HK-2 (cell line): Measurements from ENCODE around the gene MIA3.
"Not testable (repeated sequence)": the region's sequence is repeated elsewhere in the genome, so short reads cannot be mapped to it uniquely, and the experiment has no call there.

Experiments used
- DNase-seq: peaks from one replicate; pipeline ENCODE4 v3.0.0-alpha.2; 2018; ENCODE audit not compliant: unreplicated experiment

MIA3 gene

DNA sequence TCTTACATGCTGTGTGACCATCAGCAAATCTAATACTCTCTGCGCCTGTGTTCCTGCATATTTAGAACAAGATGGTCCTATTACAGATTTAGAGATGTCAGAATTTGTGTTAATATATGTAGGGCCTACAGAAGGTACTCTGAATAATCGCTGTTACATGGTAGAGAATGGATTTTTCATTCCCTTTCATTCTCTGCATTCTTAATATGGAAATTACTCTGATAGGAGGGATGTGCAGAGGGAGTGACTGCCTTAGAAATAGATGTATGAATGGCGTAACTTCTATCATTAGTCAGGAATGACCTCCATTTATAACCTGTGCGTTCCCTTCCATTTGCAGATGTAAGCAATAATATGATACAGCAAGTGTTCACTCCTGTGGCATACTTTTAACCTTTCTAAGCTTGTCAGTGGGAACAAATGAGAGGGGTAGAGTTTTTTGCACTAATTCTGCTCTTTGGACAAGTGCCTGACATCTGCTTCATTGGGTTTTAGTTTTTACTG lies 45.6 kb downstream of the MIA3 start:
- no peak for DNase-seq

DNA sequence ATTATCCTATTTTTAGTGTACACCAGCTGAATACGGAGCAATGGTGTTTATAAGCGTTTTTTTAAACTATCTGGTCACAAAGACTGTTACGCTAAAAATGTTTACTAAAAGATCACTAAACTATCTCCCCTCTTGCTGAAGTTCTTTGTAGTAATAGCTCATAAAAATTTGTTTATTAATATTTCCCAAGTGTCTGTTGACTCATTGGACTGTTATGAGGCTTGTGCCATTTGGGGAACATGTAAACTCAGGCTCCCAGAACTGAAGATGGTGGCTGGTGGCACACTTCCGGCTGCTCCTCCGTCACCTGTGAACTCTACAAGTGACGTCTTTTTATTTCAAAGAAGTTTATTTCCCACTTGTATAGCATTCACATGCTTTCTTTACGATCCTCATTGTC lies 48.1 kb downstream of the MIA3 start:
- DNase-seq = no peak

DNA sequence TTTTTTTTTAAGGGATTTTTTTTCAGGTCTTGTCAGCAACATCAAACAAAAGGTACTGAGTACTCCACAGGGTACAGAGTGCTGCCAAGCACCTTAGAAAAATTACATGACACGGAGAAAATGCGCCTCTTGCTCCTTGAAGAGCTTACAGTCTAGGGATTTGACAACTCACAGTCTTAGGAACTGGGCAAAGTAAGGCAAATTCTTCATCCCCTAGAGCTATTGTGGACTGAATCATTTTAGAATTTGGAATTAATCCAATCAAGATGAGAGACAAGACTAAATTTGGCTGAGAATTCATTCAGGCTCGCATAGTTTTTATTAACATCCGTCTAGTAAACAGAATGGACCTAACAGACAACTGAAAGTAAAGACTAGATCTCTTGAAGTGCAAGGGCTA lies 50.3 kb downstream of the MIA3 start:
- DNase-seq = not testable (repeated sequence)

DNA sequence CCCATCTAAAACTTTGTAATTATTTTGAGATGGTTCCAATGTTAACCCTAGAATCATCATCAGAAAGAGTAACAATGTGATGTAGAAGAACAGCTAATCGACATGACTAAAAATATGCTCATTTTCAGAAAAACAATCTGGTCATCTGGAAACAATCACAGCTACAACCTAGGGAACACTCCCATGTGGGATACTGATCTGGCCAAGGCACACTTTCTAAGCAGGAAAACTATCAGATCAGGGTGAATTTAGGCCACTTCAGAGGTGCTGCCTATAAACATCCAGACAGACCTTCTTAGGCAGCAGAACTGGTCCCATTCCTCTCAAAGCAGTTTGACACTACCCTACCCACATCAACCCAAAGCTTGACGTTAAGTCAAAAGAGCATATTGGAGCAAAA lies 51.2 kb downstream of the MIA3 start:
- DNase-seq = not testable (repeated sequence)

DNA sequence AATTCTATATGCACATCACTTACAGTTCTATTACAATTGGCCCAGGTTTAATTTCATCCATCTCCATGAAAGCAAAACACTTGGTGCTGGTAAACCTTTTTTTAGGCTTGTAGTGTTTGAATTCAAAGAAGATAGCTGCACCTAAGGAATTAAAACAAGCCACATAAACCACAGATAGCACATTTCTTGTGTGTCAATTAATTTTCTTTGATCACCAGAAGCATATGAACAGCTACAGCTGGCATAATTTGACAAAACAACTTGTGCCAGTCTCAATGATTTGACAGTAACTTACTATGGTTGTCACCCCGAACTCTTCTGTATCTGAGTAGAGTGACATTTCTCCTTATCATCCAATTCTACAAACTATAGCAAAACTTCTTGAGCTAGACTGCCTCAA lies 52.2 kb downstream of the MIA3 start:
- no peak for DNase-seq

DNA sequence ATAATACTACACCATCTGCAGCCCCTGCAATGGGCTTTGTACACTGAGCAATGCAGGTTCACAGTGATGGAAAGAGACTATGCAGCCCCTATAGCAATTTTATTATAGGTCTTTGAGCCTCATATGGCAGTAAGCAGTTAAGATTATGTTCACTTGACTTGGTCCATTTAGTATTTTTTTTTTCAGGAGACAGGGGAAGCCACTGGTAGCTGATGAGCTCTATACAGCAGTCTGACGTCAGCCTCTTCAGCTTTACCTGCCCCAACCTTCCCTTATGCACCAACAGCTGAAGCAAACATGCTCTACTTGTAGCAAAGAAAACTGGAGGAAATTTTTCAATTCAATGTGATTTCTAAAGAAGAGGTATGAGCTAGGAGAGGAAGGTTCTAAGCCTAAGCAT lies 62.2 kb downstream of the MIA3 start:
- DNase-seq = no peak

DNA sequence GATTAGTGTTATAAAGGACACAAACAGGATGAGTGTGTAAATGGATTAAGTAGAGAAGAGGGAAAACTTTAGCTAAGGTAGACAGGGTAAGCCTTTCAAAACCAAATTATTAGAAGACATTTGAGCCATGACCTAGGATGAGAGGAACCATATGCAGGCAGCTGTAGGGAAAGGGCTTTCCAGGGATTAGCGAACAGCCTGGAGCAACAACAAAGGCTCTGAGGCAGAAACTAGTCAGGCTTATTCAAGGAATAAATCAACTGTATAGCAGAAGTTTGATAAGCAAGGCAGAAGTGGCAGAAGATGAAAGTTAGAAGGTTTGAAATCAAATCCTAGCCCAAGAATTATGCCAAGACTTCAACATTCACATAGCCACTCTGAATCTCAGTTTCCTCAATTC lies 73.1 kb downstream of the MIA3 start:
- DNase-seq = no peak

DNA sequence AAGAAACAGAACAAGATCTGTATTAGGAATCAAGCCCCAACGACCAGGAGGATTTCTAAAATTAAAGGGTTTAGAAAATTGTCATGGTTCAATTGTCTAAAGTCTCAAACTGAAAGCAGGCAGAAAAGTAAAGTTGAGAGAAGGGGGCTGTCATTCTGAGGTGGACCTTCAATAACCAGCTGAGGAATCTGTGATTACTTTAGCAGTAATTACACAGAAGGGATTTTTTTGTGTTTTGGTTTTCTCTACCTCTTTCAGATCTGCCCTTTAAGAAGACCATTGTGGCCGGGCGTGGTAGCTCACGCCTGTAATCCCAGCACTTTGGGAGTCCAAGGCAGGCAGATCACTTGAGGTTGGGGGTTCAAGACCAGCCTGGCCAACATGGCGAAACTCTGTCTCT lies 77.0 kb downstream of the MIA3 start:
- DNase-seq = no peak

DNA sequence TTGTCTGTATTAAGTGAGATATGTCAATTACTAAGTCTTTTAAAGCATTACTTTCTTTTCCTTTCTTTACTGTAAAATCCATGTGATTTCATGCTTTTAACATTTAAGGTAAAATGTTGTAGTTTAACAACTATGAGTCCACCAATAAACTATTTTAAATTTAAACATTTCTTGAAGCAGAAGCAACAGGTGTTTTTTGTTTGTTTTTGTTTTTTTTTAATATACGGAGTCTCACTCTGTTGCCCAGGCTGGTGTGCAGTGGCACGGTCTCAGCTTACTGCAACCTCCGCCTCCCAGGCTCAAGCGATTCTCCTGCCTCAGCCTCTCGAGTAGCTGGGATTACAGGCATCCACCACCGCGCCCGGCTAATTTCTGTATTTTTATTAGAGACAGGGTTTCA lies 78.8 kb downstream of the MIA3 start:
- DNase-seq = no peak

DNA sequence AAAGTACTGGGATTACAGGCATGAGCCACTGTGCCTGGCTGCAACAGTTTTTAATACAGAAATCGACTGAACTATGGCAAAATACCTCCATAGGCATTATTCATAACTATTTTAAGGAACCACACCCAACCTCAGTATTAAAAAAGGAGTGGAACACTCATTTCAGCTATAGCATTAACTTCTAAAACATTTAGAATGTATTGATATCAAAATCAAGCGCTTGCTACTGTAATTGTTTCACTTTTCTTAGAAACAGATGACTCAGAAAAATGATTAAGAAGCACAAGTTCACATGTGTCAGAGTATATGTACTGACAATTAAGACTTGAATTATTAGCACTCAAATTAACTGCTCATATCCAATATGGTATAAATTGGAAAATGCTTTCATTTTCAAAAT lies 79.3 kb downstream of the MIA3 start:
- no peak for DNase-seq

DNA sequence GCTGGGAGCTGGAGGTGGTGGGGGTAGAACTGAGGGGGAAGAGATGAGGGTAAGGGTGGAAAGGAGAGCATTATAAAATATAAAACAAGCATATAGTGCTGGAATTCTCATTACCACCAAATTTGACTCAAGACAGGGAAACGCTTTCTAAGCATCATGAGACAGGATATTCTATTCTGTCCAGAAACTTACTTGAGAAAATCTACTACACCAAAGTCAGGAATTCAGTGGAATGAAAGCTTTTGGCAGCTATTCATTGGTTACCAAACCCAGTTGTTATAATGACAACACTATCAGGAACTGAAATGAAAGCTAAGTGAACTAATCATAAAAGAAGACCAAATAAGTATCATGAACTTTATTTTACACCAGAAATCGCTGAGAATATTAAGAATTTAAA lies 79.9 kb downstream of the MIA3 start:
- no peak for DNase-seq

DNA sequence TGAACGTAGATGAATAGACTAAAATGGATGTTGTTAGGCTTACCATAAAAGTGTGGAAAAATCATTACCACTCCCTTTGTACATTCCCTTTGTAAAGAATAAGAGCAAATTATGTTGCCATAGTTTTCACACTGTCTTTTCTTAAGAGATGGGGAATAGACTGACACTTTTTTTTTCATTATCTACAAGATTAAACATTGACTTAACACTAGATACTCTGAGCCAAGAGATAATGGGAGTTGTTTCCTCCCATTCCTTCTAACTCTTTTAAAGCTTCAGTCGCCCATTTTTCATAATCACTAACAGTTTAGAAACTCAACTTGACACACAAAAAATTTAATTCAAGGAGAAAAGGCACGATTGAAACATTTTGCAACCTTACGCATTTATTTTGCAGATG lies 84.3 kb downstream of the MIA3 start:
- DNase-seq = no peak

DNA sequence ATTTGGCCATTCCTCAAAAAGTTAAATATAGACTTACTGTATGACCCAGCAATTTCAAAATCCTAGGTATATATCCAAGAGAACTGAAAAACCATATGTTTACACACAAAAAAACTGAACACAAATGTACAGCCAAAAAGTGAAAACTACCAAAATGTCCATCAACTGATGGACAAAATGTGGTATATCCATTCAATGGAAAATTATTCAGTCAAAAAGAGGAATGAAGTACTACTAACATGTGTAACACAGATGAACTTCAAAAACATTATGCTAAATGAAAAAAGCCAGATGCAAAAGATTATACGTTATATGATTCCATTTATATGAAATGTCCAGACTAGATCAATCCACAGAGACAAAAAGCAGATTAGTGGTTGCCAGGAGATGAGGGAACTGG lies 86.4 kb downstream of the MIA3 start:
- no peak for DNase-seq

DNA sequence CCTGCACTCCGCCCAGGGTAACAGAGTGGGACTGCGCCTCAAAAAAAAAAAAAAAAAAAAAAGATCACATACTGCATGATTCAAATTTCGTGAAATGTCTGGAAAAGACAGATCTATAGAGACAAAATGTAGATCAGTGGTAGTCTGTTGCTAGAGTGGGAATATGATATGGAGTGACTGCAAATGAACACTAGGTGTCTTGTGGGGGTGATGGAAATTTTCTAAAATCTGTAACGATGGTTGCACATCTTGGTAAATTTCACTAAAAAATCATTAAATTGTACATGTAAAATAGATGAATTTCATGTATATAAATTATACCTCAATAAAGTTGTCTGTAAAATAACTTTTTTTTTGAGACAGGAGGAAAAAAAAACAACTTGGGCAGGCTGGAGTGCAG lies 88.9 kb downstream of the MIA3 start:
- no peak for DNase-seq

DNA sequence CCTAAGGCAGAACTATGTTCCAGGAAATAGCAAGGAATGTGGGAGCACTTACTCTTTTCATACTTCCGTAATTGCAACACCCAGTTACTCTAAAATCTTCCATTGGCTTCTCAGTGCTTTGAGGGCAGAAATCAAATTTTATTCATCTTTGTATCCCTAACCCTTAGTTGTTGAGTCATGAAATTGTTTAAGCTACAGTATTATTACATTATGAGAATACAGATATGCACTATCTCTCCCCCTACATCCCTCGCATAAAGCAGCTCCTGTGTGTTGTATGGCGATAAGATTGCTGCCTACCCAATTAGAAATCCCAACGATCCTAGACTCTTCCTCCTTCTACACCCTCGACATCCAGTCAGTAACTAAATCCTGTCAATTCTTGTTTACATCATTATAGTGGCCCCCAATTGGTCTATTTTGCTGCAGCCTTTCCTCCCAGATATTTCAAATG lies 91.8 kb downstream of the MIA3 start:
- DNase-seq = no peak

DNA sequence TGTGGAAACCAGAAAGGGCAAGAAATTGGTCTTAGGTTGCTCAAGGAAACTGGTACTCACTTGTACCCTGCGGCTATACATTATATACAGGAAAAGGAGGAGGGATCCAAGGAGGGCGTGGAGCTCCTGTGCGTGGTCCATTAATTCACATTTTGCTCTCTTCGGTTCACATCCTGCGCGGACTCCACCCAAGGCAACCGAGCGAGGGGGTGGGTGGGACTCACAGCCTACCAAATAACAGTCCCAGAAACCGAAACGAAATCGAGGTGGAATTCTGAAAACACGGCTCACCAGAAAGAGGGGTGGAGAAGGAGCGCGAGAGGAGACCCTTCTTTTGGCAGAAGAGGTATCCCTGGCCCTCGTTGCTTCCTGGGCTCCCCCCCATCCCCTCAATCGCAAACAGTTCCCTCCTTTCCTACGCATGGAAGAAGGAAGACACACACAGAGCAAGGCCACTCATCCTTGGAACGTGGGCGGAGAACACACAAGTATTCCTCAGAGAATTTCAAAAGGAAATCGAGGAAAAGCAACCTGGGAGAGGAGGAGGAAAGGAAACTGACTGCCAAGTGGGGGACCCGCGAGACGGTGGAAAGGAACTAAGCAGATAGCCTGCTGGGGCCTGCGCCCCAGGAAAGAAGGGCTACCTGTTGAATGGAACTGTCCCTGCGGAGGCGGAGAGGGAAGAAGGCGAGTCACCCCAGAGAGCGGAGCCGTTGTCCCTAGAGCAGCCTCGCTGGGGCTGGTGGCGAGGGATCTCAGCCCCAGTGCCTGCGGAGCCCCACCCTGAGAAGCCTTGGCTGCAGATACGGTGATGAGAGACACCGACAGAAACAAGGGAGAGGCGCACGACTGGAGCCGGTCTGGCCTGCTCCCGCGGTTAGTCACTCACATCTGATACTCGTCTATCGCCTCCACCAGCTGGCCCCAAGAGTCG lies 93.7 kb downstream of the MIA3 start:
- DNase-seq = peak; percentile 65

DNA sequence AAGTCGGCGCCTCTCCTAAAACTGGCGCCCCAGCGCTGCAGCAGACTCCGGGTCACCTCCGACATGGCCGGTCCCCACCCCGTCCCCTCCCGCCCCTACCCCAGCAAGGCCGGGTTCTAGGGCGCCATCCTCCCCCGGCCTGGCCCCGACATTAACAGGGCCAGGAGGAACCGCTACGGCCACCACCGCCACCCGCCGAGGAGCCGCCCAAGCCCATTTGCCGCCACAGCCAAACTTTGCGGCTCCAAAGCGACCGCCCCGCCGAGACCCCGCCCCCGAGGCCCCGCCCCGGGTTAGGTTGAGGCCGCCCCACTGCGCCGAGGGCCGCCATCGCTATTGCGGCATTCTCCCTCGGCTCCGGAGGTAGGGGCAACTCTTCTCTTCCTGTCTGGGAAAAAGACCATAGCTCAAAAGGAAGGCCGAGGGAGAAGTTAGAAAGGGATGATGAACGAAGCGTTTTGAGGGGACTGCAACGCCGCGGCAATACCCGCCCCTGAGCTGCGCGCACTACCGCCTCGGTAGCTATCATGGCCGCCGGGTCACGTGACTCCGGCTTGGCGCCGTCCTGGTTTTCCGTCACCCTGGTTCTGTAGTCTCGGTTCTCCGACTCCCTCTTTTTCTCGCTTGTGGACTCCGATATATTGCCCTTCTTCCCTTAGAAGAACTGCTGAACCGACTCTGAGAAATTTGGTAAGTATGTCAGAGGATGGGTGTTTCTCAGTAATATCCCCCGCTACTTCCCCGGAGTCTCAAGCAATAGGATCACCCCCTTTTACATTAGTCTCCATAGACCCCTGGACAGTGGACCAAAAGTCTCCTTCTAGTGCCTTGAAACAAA lies 94.6 kb downstream of the MIA3 start, which contains the start of the genes AIDA and BROX:
Gene AIDA (minus strand): TSS at position 239 of the 838 bp plus-strand sequence. CDS start 174 bp downstream, at position 65.
Gene BROX (plus strand): TSS at position 312 of the 838 bp plus-strand sequence. CDS start 3,136 bp downstream, outside the sequence.
- DNase-seq = peak; percentile 98

DNA sequence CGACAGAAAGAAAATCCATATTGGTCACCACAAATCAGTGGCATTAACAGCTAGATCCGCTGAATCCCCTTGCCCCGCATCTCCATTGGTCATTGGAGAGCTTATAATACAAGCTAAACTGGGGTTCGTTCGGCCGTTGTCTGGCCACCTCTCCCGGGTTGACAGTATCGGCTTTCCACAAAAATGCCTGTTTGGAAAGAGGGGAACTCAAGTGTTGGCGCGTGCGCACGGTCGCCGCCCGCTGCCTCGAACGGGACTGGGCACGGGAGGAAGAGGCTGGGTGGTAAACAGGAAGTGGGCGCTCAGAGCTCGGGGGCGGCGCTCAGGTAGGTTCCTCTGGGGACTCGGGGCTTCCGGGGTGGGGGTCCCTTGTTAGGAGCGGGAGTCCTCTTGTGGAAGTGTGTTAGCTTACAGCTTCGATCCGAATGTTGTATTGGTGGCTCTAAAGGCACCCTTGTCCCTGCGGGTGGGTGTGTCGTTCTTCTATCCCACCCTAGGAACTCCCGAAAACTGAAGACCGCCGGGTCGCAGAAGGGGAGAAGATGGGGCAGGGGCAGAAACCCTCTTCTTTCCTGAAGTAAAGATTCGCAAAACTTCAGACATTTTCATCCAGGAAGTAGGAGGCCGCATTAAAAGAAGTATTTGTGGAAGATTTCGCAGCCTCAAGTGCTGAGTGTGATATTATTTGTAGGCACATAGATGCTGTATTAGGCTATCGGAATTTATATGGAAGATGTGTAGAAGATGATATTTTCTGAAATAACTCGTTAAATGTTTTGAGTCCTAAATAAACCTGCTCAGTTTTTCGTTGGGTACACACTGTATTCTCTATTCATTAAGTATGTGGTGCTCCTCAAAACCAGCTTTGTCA lies 95.4 kb downstream of the MIA3 start:
- peak; percentile 94 for DNase-seq

DNA sequence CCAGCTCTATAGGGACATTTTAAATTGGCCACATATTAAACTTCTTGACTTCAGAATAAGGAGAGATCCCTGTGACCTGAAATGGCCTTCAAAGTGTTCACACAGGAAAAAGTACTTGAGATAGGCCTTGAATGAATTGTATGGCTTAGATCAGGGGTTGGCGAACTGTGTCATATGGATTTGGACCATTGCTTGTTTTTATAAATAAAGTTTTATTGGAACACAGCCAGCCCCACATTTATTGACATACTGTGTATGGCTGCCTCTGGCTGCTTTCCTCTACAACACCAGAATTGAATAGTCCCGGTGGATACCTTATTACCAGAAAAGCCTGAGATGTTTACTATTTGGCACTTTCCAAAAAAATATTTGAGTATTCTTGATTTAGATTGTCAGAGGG lies 98.5 kb downstream of the MIA3 start:
- no peak for DNase-seq
